ENCODE data around the gene RTN4RL2.
"Not testable (repeated sequence)": the region's sequence is repeated elsewhere in the genome, so short reads cannot be mapped to it uniquely, and the experiment has no call there.

The RTN4RL2 gene

DNA sequence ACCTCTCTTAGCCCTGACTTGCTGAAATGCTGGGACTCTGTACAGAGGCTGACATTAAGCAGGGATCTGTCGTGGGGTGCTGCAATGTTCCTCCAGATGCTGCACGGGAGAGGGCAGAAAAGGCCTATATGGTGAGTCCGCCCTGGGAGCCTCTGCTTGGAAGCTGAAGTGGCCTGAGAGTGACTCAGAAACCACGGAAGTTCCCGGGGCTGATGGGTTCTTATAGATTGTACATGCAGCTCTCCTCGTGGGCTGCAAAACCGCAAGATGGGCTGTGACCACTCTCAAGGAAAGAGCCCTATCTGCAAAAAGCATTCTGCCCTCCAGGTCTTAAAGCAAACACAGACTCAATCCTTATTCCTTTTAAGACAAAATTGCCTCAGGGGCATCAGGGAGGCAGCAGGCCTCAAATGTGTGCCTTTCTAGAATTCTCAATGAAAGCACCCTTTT lies 27.6 kb upstream of the RTN4RL2 start:
- DNase-seq (ENCODE audit: low read depth), result no peak

DNA sequence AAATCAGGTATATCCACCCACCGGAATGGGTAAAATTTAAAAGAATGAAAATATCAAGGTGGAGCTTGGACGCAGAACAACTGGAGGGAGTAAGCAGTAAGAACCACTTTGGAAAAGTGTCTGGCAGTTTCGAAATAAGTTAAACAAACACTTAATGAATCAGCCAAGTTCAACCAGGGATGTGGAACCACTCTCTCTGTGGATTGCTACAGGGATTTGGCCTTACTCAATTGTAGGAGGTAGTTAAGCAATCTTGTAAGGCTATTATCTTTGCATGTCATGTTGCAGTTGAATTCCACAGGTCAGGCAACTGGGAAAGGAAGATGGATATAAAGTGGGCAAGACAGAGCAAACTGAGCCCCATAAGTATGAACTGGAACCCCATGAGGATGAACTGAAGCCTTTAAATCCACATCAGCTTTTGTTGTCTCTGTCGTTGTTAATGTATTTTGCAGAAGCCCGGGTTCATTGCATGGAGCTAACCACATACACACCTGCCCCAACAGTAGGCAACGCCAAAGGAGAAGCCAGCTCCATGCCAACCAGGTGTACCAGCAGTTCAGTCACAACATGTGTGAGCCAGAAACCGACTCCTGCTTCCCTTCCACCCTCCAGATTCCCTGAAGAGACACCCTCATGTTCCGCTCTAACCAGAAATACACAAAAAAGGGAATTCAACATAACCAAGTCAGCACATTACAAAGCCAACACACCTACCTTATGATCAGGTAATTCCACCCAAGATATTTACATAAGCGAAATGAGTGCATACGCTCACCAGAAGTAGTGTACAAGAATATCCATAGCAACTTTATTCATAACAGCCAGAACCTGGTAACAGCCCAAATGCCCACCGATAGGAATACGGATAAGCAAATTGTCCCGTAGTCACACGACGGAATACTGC lies 25.4 kb upstream of the RTN4RL2 start:
- DNase-seq (ENCODE audit: low read depth), result peak; percentile 85

DNA sequence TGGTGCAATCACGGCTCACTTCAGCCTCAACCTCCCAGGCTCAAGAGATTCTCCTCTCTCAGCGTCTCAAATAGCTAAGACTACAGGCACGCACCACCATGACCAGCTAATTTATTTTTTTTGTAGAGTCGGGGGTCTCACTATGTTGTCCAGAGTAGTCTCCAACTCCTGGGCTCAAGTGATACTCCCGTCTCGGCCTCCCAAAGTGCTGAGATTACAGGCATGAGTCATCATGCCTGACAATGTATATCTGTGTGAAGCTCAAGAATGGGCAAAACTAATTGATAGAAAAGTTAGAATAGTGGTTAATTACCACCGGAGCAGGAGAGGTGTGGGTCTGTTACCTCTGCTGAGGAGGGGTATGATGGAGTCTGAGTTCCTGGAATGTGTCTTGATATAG lies 24.3 kb upstream of the RTN4RL2 start:
- DNase-seq (ENCODE audit: low read depth), result no peak

DNA sequence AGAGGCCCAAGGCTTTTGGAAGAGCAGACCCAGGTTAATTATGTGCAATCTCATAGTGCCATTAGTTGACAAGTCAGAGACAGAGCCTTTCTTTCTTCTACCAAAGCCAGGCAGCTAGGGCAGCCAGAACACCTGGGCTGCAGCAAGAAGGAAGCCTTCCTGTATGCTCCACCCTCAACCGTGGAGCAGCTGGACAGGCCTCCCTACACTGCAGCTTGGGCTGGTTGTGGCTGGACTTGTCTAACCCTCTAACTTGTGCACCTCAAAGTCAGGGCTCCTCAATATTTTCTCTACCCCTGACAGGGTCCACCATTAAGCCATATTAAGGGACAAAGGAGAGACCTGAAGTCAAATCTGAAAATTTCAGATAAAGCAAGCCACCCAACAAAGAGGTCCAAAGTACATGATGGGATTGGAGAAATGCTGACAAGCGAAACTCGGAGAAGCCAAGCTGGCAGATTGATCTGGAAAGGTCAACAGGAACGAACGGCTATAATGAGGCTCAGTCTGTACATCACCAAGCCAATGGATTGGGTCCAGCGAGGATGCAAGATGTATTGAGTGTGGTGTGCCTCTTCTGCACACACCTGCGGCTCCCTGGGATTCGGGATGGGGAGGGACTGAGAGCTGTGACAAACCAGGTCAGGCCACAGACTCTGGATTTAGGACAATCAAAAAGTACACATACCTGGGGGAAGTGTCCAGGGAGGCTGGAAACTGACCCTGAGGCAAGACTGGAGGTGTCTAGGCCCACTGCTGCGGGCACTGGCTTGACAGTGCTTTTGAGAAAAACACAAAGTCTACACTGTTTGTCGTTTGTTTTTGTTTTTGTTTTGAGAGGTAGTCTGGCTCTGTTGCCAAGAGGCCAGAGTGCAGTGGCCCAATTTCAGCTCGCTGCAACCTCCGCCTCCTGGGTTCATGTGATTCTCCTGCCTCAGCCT lies 21.7 kb upstream of the RTN4RL2 start:
- no peak for DNase-seq (ENCODE audit: low read depth)

DNA sequence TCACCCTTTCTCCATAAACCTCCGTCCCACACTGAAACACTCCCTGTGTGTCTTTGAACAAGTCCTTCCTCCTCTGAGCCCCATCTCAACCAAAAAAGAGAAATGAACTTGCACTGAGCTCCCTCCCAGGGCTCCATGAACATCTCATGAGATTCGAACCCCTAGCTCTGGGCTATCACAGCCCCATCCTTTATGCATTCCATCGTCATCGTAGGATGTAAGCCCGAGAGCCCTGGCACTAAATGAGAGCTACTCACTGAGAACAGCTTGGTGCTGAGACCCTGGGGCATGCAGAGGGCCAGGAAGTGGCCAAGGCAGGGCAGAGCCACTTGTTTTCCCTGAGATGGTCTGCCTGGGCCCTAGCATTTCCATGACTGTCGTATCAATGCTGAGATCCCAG lies 20.5 kb upstream of the RTN4RL2 start:
- no peak for DNase-seq (ENCODE audit: low read depth)

DNA sequence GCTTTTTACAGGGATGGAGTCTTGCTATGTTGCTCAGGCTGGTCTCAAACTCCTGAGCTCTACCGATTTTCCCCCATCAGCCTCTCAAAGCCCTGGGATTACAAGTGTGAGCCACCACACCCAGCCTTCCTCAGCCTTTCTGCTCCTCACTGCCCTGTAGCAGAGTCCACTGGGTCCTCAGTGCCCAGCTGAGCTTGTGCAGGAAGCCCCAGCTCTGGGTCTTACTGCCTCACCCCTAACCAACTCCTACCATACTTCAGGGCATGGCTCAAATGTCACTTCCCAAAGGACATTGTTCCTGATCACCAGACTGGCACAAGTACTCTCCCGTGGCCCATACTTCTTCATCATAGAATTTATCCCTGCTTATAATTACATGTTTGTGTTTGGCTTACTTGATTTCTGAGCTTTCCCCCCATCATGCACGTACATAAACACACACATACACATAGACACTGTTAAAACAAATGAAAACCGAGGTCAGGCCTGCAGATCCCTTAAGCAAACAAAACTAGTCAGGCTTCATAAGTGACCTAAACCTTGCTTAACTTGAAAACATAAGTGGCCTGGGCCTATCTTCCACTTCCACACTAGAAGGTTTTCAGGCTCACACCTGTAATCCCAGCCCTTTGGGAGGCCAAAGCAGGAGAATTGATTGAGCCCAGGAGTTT lies 19.4 kb upstream of the RTN4RL2 start:
- no peak for DNase-seq (ENCODE audit: low read depth)

DNA sequence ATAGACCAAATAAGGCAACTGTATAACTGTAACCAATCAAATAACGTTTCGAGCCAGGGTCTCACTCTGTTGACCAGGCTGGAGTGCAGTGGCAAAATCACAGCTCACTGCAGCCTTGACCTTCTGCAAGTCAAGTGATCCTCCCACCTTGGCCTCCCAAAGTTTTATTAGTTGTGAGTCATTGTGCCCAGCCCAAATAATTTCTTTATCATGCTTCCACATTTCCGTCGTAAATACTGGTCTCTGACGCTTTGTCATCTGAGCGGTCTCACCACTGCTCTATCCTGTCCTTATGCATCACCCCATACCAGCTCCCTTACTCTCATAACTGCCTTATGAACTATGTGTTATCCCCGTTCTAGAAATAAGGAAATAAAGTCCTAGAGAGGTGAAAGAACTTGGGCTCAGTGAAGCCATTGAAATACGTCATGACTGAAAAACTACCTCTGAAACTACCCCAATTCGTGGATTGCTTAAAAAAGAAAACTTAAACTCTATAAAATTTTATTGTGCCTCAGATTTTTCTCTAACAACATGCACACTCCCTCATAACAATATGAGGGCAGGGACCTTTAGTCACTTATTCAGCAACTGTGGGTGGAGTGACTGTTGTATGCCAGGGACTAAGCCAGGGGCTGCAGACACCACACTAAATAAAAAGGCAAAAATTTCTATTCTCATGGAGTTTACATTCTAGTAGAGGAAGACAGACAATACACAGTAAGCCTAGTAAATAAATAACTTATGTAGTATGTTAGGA lies 15.8 kb upstream of the RTN4RL2 start:
- DNase-seq (ENCODE audit: low read depth), result no peak

DNA sequence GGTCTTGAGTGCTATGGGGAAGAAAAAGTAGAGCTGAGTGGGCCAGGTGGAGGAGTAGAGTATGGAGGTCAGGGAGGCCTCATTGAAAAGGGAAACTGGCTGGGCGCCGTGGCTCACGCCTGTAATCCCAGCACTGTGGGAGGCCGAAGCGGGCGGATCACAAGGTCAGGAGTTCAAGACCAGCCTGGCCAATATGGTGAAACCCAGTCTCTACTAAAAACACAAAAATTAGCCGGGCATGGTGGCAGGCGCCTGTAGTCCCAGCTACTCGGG lies 15.3 kb upstream of the RTN4RL2 start:
- DNase-seq (ENCODE audit: low read depth), result not testable (repeated sequence)

DNA sequence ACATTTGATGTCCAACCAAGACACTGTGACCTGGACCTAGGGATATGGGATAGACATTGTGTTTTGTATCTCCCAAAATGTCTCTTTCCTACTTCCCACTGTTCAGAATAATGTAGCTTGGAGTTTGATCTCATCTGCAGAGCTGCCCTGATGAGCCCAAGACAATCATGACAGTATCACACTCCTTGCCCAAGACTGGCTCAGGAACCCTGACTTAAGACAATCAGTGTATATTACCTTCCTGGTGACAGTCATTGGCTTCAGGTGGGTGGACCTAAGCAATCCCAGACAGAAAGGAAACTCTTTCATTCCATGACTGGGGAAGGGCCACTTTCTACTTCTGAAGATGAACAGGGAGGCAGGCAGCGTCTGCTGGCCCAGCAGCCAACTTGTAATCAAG lies 14.3 kb upstream of the RTN4RL2 start:
- no peak for DNase-seq (ENCODE audit: low read depth)

DNA sequence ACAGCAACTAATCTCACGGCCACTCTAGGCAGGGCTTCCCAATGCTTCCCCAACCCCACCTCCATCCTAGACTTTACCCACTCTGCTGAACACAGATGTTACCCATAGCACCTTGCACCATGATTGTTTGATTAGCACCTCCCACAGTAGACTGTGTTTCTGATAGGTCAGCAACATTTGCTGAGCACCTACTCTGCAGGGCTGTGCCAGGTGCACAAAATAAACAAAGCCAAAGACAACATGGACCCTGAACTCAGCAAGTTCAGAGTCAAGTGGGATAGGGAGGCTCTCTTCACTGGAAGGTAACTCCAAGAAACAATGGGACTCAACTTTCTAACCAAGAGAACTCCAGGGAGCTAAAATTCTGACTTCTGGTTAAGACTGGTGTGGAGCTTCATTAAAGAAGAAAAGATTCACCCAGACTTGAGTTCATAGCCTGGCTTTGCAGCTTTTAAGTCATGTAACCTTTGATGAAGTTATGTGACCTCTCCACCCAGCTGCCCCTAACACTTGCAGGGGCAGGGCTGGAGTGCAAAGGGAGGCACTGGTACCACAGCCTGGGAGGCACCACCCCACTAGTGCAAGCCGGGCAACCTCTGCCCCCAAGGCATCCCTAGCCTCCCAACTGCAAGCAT lies 6.7 kb upstream of the RTN4RL2 start:
- DNase-seq (ENCODE audit: low read depth), result no peak

DNA sequence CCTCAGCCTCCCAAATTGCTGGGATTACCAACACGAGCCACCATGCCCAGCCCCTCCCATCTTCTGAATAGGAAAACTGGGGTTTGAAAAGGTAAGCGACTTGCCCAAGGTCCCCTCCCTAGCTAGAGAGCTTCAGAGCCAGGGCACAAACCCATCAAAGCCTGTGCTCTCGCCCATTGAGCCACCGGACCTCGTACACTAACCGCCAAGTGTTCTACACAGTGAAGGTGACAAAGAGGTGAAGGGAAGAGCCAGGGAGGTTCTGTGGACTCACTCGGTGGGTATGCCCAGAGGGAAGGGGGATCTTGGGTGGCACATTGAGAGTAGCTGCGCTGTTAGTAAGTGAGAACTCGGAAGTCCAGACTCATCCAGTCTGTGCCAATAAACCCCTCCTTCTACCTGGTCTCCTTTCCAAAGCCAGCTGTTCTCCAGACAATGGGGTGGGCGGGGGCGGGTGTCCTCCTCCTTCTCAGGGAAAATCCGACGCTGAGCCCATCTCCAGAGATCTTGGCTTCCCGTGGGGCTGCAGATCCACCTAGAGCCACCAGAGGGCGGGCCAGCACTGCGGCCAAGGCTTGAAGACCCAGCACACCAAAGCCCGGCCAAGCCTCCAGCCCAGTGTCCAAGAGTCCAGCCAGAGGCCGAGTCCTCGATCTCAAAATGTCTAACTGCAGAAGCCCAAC lies 3.2 kb upstream of the RTN4RL2 start:
- peak; percentile 58 for DNase-seq (ENCODE audit: low read depth)

DNA sequence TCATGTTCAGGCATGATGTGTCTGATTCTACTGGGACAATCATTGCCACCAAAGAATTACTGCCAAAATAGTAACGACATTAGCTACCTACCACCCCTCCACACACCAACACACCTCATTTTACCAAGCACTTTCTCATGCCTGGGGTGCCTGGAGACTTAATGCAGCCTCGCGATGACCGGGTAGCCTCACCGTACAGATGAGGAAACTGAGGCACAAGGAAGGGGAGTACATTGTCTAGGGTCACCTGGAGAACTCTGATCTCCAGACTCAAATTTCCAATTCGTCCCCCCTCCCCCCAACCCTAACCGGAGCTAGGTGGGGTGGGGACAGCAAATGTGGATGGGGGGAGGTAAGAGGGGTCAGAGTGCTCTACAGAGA lies 2.7 kb upstream of the RTN4RL2 start:
- DNase-seq (ENCODE audit: low read depth), result no peak

DNA sequence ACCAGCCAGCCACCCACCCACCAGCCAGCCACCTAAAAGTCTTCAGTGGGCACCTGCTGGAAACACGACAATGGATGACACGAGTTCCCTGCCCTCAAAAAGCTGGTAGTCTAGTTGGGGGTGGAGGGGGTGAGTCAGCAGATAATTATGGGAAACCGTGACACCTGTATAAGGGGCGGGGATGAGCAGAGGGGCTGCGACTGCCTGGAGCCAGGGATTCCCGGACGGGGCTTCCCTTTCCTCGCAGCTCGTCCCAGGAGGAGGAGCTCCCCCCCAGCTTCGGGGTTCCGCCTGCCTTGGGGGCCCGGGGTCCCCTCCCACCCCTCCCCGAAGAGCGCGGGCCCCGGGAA lies 2.3 kb upstream of the RTN4RL2 start:
- no peak for DNase-seq (ENCODE audit: low read depth)

DNA sequence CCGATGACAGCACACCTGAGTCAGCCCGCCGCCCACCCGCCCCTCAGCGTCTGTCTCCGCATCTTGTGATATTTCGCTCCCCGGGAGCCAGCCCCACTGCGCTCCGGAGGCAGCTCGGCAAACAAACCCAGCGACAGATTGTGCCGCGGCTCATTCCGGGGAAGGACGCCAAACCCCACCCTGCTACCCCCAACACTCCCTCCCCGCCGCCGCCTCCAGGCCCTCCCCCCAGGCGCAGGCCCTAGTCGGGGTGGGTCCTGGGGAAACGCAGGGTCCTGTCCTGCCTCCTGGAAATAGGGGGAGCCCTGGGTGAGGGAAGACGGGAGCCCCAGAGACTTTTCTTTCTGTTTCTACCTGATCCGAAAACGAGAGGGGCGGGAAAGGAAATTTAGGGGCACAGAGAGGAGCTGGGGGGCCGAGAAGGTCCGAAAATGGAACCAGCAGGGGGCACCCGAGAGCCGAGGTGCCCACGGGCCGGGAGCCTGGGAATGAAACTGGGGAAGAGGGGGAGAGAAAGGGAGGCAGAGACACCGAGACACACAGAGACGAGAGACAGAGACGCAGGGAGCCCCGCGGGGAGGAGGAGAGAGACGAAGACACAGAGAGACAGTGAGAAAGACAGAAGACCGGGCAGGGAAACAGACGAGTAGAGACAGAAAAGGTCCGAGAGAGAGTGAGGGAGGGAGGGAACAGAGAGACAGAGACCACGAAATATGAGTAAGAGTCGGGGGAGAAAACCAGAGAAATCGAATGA lies 1.7 kb upstream of the RTN4RL2 start:
- DNase-seq (ENCODE audit: low read depth), result no peak

DNA sequence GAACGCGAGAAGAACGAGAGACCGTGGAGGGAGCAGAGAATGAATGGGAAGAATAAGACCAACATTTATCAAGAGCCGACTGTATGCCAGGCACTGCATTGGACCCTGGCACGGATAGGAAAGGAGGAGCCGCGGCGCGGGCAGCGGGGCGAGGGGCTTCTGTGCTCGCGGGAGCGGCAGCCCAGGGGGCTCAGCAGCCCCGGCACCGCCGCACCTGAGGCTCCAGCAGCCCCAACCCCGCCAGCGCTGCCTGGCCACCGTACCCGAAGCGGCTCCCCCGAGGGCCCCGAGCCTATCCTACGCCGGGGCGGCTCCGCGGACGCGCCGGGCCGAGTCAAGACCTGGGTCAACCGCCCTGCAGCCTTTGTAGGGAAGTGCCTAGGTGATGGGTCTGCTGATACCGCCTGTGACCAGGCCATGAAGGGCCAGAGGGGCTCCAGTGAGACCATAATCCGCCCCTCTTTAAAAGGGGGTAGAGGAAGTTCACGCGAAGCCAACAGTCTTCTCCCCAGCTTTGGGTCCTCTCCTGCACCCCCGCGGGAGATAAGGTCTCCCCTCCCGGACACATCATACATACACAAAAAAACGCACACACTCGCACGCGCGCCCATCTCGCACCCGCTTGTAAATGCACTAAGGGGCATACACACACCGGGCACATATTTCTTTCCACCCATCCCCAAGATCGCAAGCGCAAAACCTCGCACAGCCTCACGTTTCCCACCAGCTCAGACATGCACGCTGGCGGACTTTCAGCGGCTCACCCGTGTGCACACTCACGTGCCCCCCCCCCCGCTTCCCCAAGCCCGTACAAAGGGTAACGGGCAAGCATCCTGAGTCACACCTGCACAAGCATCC lies 935 bp upstream of the RTN4RL2 start:
- DNase-seq (ENCODE audit: low read depth), result no peak

DNA sequence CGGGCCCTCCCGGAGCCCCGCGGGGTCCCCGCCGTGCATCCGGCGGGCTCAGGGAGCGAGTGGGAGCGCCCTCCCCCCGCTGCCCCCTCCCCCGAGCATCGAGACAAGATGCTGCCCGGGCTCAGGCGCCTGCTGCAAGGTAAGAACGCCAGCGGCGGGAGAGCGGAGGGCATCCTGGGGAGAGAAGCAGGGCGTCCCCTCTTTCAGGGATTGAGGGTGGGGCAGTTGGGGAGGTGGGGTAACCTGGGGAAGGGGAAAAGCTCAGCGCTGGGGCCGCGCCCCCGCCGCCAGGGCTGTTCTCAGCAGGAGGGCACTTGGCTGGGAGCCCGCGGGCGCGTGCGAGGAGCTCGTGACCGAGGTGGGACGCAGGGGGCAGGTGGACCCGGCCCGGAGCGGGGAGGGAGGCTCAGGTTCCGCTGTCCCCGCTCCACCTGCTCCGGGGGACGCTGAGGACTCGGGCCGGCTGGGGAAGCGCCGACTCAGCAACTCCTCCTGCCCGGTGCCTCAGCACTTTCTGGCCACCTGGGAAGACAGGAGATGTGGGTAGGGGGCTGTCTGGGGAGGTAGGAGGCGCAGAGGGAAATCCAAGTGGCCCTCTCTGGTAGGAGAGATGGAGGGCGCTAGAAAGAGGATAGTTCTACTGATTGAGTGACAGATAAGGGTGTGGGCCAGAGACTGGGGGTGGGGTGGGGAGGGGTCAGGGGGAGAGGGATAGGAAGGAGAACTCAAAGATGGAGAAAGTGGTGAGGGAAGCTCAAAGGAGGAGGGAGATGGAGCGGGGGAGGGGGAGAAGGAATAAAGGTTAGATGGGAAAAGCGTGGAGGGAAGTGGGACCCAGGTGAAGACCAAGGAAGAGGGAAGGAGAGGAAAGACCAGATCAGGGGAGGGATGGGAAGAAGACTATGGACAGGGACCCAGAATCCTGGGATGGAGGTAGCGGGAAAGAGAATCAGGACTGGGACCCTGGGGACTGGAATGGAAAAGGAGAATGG lies 726 bp downstream of the RTN4RL2 start:
- no peak for DNase-seq (ENCODE audit: low read depth)

DNA sequence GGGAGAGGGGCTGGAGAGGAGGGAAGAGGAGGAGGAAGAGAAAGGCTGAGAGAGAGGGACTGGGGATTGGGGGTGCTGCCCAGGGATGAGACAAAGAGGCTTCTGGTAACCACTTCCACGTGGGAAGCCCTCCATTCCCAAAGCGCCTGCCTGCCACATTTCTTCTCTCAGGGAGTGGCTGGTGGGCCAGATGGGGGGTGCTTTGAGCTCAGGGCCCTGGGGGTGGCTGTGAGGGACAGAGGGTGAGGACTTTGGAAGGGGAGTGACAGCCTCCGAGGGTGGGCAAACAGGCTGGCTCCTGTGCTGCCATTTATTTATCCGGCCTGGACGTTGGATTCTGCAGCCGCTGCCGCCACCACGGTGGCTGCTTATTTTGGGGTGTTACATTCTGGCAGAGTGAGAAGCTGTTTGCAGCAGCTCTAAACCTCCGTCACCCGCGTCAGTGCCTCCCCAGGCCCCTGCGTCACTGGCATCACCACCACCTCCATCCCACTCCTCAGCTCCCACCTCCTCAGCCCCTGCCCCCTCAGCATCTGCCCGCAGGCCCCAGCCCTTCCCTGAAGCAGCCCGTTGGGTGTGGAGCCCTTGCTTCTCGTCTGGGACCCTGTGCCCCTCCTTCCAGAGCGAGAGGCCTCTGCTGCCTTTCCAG lies 1.6 kb downstream of the RTN4RL2 start:
- no peak for DNase-seq (ENCODE audit: low read depth)
